AG04449 (cell line): Measurements from ENCODE around the gene RMND5B.

Source experiments
- CTCF ChIA-PET: fragments of 350-600 bp; formaldehyde crosslinking; extraction: SDS; loops from one replicate; lab custom pipeline; 2021; ENCODE audit warnings: antibody characterized with exemption; lab: Yijun Ruan, JAX
- POLR2A ChIA-PET: fragments of 400-600, 350-600 bp; formaldehyde crosslinking; extraction: SDS; loops from one replicate; lab custom pipeline; 2020; ENCODE audit warnings: antibody characterized with exemption, inconsistent platforms; lab: Yijun Ruan, JAX
- DNase-seq: peaks from one replicate; pipeline ENCODE4 v3.0.0-alpha.2; 2010; ENCODE audit warnings: low read depth, low spot score
- H3K4me3 ChIP-seq: 2 replicates; pipeline ENCODE4 v1.5.1; 2011; ENCODE audit warnings: low read depth, mild to moderate bottlenecking, control low read depth, low read length
- TF ChIP-seq, protein P1 (sequence below): IDR thresholded peaks from one replicate; pipeline ENCODE4 v1.5.1; 2011; ENCODE audit warnings: mild to moderate bottlenecking, moderate library complexity, low read length, control low read depth, inconsistent platforms; ENCODE audit not compliant: insufficient read depth; ENCODE audit errors: missing control alignments

RMND5B gene

DNA sequence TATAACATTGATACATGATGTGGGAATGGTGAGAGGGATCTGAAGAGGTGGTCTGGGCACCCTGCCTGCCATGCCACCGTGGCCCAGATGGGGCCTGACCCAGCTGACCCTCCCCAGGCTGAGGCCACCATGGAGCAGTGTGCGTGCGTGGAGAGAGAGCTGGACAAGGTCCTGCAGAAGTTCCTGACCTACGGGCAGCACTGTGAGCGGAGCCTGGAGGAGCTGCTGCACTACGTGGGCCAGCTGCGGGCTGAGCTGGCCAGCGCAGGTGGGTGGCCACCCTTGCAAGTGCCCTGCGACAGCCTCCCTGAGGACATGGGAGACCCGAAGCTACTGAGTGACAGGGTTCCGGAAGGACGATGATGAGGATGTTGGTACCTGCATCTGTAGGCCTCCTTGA lies 7.2 kb downstream of the RMND5B start:
- CTCF ChIA-PET, result interaction anchor here (1.4 to 3.8 kb wide), 2 partner anchors 8 to 17 kb away, joined by 3 to 20 read pairs; no protein-coding TSS in a partner anchor
- POLR2A ChIA-PET, result interaction anchor here (0.6 kb wide), 2 partner anchors 15 to 1148 kb away, joined by 3 read pairs; no protein-coding TSS in a partner anchor

DNA sequence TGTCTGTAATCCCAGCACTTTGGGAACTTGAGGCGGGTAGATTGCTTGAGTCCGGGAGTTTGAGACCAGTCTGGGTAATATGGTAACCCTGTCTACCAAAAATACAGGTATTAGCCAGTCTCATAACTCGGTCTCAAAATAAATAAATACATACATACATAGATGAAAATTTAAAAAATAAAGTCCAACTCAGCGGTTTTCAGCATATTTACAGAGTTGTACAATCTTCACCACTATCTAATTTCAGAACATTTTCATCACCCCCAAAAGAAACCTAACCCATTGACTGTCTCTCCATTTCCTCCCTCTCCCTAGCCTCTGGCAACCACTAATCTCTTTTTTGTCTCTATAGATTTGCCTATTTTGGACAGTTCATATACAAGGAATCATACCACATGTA lies 10.7 kb downstream of the RMND5B start:
- CTCF ChIA-PET, result no interaction called here
- H3K4me3 ChIP-seq, result no peak overlapping the region
- TF ChIP-seq, protein P1, sequence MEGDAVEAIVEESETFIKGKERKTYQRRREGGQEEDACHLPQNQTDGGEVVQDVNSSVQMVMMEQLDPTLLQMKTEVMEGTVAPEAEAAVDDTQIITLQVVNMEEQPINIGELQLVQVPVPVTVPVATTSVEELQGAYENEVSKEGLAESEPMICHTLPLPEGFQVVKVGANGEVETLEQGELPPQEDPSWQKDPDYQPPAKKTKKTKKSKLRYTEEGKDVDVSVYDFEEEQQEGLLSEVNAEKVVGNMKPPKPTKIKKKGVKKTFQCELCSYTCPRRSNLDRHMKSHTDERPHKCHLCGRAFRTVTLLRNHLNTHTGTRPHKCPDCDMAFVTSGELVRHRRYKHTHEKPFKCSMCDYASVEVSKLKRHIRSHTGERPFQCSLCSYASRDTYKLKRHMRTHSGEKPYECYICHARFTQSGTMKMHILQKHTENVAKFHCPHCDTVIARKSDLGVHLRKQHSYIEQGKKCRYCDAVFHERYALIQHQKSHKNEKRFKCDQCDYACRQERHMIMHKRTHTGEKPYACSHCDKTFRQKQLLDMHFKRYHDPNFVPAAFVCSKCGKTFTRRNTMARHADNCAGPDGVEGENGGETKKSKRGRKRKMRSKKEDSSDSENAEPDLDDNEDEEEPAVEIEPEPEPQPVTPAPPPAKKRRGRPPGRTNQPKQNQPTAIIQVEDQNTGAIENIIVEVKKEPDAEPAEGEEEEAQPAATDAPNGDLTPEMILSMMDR, result no peak
- no peak for DNase-seq
- POLR2A ChIA-PET, result no interaction called here

More for the DNA sequence above, 7.2 kb downstream of the RMND5B start:
- TF ChIP-seq, protein P1, result no peak
- no peak for DNase-seq
- no peak overlapping the region for H3K4me3 ChIP-seq

DNA sequence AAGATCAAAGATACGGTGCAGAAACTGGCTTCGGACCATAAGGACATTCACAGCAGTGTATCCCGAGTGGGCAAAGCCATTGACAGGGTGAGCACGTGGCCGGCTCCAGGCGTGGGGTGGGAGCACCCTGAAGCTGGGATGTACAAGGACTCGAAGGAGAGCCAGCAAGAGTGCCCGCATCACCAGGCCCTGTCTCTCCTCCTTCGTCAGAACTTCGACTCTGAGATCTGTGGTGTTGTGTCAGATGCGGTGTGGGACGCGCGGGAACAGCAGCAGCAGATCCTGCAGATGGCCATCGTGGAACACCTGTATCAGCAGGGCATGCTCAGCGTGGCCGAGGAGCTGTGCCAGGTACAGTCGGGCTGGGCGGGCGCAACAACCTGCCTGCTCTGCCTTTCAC lies 11.8 kb downstream of the RMND5B start:
- no peak overlapping the region for H3K4me3 ChIP-seq
- TF ChIP-seq, protein P1, result no peak
- ChIA-PET POLR2A (no interaction called here), CTCF (interaction anchor here (2.1 to 8.5 kb wide), 2 partner anchors 9 to 66 kb away, joined by 7 to 61 read pairs; no protein-coding TSS in a partner anchor)
- DNase-seq, result no peak

DNA sequence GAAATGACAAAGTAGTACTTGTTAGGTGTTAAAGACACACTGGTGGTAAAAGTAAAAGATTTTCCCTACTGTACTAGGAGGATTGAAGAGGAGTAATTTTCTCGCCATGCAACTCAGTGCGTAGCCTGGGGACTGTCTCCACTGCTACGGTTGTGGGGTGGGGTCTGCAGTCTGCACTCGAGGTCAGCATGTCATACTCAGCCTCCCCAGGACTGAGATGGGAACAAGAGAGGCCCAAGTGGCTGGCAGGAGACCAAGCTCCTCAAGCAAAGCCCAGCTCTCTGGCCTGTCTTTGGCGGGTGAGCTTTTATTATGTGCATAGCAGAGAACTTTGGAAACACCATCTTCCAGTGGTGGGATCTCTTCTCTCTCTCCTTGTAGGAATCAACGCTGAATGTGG lies 12.4 kb downstream of the RMND5B start:
- POLR2A ChIA-PET, result no interaction called here
- DNase-seq, result no peak
- TF ChIP-seq, protein P1, result no peak
- H3K4me3 ChIP-seq, result no peak overlapping the region
- CTCF ChIA-PET, result interaction anchor here (2.1 to 8.5 kb wide), 2 partner anchors 9 to 67 kb away, joined by 7 to 61 read pairs; no protein-coding TSS in a partner anchor

DNA sequence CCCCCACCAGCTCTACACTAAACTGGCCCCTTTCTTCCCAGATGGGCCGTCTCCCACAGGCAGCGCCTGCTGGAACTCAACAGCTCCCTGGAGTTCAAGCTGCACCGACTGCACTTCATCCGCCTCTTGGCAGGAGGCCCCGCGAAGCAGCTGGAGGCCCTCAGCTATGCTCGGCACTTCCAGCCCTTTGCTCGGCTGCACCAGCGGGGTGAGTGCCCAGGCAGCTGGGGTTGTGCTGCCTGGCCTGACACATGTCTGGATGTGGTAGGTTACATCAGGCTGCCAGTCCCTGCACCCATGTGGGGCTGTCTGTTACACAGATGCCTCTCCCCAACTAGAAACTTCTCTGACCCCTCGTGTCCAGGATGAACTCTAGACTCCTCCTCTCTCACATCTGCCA lies 13.1 kb downstream of the RMND5B start:
- ChIA-PET POLR2A (no interaction called here), CTCF (interaction anchor here (2.1 to 8.5 kb wide), 2 partner anchors 8 to 68 kb away, joined by 7 to 61 read pairs; no protein-coding TSS in a partner anchor)
- H3K4me3 ChIP-seq, result no peak overlapping the region
- TF ChIP-seq, protein P1, result no peak
- peak; percentile 17 for DNase-seq

DNA sequence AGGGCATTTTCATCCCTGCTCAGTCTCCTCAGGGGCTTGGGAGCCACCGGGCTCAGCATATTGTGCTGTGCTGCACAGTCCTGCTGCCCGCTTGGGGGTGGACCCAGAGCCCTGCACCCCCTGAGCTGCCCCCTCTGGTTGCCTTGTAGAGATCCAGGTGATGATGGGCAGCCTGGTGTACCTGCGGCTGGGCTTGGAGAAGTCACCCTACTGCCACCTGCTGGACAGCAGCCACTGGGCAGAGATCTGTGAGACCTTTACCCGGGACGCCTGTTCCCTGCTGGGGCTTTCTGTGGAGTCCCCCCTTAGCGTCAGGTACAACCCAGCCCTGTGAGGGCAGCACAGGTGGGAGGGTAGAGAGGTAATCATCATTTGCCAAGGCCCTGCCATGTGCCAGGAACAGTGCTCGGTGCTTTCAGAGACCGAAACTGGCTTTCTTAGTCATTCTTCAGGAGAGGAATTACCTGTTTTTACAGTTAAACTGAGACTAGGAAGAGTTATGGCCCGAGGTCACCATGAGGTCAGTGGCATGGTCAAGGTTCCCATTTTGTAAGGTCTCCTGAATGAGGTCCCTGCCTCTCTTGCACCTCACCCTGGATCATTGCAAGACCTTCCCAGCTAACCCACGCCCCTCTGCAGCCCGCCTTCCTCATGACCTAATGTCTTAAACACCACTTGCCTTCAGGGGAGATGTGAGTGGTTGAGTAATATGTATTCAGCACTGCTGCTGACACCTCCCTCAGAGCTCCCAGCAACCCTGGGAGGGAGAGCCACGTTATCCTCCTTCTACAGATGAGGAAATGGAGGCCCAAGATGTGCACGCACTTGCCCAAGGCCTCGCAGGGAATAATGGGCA lies 15.4 kb downstream of the RMND5B start:
- ChIA-PET POLR2A (no interaction called here), CTCF (interaction anchor here (1.0 to 8.5 kb wide), 7 partner anchors 9 to 539 kb away, joined by 3 to 61 read pairs (median 4); no protein-coding TSS in a partner anchor)
- H3K4me3 ChIP-seq, result no peak overlapping the region
- TF ChIP-seq, protein P1, result peak; percentile 77
- DNase-seq, result peak; percentile 19
